GM18508 (cell line): ENCODE results near the gene DCLK1.

Experiments
- ATAC-seq: cut with Tn5 transposase; IDR thresholded peaks from one replicate; pipeline ENCODE4 v1.9.1; 2021; ENCODE audit warnings: moderate number of reproducible peaks; ENCODE audit not compliant: insufficient read depth, unreplicated experiment

The DCLK1 gene

DNA sequence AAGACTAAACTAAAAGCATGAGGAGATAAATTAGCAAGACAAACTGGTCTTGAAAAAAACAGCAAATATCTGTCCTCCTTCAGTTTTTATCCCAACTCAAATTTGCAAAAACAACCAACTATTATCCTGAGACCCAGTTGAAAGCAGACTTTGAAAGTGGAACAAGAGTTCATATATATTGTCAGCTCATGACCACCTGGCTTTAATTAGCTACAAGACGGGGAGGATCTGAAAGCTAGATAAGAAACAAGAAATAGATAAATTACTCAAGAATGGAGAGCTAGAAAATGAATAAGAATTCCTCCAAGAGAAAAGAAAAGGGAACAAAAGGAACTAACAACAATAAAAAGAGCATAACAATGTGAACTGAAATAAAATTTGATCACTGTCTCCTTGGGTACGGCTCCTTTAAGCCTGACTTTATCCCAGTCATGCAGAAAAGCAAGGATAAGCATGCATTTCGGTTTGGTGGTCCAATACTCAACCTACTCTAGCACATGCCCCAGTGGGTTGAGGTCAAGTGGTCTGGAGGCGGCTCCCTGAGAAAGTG, 246.9 kb downstream of the DCLK1 start:
- no peak for ATAC-seq

DNA sequence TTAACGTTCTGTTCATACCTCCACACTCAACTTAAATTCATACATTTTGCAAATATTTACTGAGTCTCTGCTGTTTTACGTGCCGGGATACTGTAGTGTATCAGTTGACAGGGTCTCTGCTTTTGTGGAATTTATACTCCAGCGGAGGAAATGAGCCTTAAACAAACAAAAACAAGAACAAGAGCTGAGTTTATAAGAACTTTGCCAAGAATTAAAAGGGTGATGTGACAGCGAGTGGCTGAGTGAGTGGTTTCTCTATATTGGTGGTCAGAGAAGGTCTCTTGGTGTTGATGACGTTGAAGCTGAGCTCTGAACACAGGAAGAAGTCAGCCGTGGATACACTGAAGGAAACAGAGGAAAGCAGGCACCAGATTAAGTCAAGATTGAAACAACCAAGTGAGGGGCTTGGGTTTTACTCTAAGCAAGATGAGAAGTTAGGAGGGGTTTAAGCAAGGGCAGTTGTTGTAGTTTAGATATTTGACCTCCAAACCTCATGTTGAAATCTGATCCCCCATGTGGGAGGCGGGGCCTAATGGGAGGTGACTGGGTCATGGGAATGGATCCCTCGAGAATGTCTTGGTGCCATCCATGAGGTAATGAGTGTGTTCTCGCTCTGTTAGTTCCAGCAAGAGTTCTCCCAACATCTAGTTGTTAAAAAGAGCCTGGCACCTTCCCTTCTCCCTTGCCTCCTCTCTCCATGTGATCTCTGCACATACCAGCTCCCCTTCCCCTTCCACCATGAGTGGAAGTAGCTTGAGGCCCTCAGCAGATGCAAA, 248.3 kb downstream of the DCLK1 start:
- ATAC-seq: no peak

DNA sequence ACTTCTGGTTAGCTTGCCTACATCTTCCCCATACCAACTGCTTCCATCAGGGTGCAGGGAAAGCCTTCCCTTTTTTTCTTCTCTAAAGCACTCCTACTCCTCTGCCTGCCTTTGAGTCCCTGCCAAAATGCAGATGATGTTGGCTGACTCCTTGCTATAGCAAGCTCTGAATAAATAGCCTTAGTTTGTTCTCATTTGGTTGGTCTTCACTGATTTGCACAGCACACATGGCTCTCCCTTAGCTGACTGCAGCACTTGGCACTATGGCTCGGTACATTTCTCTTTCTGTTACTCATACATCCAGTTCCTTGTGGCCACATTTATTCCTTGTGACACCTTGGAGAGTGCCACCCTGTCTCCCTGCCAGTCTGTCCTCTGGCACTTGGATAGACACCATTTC, 249.8 kb downstream of the DCLK1 start:
- no peak for ATAC-seq

DNA sequence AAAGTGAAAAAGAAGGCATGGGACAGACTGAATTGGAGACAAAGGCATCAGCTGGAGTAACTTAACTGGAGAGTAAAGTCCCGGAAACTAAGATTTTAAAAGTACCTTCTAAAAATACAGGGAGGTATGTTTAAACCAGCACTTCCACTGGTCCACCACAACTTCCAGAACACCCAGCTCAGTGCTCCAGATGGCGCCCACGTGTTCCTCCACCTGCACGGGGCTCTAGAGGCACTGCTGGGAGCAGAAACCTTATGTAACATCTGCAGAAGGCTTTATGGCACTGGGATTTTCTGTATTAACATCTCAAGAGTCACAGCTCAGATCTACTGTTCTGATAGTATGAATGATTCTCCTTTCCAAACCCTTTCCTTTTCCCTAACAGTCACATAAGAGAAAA, 252.1 kb downstream of the DCLK1 start:
- ATAC-seq: no peak

DNA sequence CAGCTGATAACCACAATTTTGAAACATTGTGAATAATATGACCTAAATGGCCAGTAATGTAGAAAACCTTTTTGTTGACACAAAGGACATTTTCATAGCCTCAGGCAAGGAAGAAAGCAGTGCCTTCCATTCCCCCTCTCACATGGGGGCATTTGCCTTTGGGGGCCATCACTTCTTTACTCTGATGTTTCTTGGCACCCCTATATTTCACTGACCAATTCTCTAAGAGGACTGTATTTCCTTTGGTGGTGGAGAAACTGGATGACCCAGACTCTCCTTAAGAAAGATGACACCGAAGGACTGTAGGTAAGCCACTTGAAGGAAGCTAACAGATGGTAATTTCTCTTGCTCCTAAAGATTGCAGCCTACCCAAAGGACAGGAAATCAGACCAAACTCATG, 254.6 kb downstream of the DCLK1 start:
- no peak for ATAC-seq

DNA sequence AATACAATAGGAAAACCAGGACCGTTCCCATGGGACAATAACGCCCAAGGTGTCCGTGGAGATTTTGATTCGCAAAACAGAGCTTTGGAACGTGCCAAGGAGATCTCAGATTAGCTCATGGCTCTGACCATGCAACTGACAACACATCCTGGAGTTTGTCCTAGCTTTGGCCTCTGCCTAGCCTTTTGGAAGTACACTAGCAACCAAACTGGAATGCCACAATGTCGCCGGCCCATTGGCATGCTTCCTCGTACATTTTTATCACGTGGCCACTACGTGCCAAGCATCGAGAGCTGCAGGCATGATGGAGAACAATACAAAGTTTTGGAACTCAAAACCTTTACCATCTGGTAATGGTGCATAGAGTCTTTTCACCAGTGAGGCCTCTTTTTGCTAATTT, 256.5 kb downstream of the DCLK1 start:
- ATAC-seq: no peak

DNA sequence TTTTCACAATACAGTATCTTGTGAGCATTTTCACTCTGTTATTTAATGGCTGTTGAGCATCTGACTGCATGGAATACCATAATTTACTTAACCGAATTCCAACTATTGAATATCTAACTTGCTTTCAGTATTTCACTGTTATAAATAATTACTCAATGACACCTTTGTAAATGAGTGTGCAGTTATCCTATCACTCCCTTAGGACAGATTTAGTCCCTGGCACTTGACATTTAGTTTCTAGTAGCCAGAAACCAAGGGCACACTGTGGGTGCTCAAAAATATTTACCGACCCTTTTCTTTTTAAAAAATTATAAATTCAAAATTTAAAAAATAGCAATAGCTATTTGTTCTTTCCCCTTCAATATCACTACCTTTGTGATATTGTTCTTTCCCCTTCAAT, 258.8 kb downstream of the DCLK1 start:
- no peak for ATAC-seq

DNA sequence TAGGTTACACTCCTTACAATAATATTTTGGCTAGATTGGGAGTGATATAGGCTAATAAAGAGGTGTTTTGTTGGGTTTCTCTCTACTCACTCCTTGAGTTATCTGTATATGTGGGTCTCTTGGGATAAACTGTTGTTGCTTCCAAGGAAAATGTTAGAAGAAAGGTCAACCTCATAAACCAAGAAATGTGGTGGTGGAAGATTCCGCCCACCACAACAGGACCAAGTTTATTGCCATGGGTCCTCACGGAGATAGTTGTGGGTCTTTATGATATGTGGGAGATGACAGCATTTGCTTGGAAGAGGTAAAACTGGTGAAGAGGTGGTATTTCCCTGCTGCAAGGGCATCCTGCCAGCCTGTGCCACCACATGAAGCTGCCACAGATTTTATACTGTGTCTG, 259.6 kb downstream of the DCLK1 start:
- no peak for ATAC-seq

DNA sequence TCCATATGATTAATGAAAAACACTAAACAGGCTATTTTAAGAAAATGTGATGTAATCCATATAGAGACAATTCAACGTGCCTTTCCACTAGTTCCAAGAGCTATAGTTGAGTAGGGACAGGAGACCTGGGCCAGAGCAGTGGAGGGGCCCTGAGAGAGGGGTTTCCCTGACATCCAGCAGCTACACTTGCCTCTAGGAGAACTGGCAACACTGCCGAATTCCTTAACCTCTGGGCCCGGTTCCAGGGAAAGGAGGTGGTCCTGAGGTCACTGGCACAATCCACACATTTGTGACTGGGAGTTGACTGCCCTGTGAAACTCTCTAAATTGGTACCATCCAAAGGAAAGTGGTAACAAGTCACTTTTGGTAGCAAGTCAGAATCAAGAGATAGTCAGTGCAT, 264.4 kb downstream of the DCLK1 start:
- ATAC-seq: no peak

DNA sequence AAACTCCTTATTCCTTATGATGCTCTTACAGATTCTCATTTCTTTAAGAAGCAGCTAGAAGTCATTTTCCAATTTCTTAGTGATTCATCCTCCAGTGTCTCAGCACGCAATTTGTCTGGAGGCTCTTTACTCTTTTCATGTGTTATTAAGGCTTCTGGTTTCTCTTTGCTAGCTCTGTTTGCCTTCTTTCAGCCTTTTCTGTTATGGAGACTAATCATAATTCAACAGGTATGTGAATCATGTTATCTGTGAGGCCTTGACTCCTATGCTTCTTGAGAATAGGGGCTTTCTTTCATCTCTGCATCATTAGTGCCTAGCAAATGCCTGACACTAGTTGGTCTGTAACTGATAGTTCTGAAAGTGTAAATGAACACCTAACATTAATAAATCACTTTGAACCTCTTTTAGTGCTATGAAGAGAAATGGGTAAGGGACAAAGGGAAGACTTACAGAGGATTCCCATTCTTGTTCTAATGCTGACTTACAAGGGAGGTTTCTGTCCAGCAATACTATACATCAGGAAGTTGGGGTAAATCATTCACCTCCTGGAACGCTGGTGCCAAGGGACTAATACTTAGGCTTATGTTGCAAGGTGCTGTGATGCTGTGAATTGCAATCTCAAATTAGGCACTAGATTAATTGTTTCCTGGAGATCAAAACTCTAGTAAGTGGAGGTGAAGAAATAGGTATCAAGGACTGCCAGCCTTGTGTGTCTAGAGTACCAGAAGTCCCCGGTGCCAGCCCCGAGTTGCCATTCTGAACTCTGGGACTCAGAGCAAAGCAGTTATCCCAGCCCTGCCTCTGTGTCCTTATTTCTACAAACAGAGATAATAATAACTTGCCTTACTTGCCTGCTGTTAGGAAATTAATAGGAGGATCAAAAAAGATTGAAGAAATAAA, 265.6 kb downstream of the DCLK1 start:
- no peak for ATAC-seq

DNA sequence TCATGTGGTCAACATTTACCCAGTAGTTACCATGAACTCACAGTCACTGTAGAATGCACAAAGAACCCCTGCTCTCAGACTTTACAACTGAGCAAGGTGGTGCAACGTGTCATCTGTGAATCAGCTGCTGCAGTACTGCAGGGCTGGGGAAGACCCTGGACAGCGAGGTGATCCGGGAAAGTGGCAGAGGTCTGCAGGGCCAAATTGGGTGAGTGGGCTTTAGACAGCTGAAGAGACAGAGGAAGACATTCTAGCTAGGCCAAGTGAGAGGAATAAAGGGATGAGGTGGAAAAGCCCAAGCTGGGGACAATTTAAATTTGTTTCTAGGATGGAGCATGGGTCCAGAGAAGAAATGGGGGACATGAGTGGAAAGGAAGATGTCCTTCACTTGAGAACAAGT, 270.5 kb downstream of the DCLK1 start:
- ATAC-seq: no peak

DNA sequence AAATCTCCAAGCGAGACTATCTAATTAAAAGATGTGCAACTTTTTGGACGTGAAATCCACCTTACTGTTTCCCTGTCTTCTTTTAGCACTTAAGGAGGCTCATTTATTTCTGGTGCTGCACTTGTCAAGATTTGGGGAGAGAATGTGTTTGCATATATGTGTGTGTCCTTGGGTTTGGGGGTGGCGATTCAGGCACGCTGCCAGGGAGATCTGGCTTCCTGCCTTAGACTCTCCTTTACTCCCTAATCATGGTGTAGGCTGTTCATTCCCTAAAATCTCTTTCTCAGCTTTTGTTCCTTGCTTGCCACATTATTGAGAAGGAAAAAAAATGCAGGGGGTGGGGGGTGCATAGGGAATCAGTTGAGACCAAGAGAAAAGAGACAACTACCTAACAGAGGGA, 271.2 kb downstream of the DCLK1 start:
- no peak for ATAC-seq

DNA sequence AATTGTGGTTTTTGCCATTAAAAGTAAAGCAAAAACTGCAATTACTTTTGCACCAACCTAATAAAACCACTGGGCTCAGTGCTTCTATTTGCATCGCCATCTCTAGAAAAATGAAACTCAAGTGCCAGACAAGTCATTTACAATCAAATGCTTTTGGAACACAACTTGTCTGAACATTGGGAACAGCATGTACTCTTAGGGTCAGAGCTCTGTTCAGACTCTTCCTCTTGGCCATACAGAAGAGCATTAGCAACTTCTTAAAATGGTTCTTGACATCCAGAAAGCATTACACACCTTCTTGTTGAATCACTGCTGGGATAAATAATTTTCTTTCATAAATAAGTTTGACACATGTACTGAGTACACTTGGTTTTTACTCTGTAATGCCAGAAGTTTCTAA, 272.5 kb downstream of the DCLK1 start:
- no peak for ATAC-seq

DNA sequence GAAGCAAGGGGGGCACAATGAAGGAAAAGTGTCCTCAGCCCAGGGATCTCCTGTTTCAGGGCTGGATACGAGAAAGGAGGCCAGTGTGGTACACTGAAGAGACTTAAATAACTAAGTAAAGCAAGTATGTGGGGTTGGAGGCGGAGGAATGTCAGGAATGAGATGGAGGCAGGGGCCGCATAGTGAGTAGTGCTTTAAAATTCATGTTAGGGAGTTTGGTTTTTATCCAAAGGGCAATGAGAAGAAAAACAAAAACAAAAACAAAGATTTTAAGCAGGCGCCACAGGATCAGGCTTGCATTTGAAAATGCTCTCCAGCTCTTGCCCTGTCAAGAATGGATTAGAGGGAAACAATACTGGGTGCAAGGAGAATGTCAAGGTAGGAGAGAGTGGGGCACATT, 273.4 kb downstream of the DCLK1 start:
- no peak for ATAC-seq

DNA sequence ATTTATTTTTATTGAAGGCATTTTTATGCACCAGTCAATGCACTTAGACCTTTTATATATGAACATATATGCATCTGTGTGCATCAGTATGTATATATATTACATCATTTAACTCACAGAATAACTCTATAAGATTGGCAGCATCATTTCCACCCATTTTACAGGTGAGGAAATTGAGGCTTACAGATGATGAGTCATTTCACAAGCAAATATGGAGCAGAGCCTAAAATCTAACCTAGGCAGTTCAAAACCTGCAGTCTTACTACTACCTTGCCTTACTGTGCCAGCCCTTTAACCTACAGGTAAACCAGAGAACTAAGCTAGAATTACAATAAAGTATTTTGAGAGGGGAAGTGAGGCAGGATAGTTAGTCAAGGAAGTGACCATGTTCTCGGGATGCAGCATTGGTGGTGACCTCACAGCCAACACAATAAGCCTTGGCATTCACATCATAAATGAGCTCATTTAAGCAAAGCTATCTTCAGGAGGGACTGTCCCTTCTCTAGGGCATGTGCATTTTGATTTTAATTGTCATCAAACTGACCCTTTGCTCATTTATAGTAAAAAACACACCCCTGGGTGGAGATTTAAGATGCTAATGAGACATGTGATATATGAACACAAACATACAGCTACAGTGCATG, 274.3 kb downstream of the DCLK1 start:
- no peak for ATAC-seq

DNA sequence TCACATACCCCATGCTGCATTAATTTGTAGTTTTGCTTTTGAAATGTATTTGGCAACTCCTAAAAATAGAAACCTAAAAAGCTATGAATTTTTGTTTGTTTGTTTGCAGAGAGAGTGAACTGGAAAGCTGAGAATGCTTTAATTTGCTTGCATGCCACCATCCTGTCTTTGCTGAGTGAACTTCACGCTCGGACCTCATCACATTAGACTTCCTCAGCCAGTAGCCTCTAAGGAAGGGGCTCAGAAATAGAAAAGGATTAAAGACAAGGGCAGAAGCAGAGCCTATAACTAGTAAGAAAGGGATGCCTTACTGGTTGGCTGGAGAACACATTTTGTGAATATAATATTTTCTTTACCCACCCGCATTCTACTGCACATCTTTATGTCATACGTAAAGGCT, 275.1 kb downstream of the DCLK1 start:
- no peak for ATAC-seq

DNA sequence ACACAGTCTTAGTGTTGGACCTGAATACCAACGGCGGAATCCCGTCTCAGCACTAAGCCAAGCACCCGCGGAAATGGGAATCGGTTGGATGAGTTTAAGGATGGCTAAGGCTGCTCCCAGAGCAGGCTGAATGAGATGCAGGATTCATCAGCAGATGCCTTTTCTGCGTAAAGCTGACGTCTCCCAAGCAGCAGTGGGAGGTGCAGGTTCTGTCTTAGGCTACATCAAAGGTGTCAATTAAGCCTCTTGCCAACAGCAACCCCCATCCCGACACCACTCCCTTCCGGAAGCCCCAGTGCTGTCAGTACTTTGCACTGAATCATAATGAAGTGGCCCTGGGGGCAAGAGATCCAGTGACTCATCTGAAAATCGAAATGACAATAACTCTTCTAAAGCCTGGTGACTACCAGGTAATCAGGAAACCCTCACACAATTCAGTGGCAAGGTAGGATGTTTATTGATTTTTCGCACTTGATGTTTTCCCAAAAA, 275.6 kb downstream of the DCLK1 start:
- ATAC-seq: no peak

DNA sequence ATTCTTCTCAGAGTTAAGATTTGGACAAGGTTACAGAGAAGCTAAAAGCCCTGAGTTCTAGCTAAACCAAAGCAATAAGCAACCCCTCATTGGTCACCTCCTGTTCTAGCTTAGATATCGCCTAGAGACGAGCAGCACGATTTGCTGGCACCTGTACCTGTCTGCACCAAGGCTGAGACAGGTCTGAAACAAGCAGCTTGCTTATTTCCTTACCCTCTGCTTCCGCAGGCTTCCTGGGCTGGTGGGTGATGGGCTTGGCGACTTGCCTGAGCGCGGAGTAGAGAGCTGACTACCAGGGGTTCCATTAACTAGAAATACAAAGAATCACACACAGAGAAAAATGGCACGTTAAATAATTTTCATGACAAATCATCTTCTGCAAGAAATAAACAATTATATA, 276.9 kb downstream of the DCLK1 start:
- ATAC-seq: no peak

DNA sequence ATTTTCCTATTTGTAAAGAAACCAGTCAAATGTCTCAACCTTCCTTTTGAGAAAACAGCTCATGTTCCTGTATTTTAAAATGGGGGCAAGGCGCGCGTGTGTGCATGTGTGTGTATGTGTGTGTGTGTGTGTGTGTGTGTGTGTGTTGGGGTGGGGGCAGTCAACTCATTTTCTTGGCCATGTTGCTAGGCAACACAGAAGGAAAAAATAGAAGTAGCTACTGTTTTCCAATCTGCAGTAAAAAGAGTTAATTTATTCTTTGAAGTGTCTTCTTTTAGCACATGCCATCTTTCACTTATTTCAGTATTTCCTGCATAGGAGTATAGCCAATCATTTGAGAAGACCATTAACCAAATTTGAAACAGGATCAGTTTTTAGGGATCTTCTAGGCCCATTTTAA, 279.3 kb downstream of the DCLK1 start:
- ATAC-seq: no peak

DNA sequence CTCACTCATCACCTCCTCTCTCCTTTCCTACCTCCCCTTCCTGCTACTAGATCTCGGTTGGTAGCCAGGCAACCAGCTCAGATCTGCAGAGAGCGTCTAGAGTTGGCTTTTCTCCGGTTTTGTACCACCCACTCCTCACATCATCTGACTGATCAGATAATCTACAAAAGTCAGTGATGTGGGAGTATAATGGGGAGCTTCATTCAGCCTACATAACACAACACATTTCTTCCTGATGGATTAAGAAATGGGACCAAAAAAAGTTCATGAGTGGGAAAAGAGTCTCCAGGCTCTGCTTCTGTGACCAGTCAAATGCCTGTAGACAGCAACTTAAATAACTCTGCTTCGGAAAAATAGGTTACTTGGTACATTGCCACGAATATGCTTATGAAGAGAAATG, 279.8 kb downstream of the DCLK1 start:
- no peak for ATAC-seq

DNA sequence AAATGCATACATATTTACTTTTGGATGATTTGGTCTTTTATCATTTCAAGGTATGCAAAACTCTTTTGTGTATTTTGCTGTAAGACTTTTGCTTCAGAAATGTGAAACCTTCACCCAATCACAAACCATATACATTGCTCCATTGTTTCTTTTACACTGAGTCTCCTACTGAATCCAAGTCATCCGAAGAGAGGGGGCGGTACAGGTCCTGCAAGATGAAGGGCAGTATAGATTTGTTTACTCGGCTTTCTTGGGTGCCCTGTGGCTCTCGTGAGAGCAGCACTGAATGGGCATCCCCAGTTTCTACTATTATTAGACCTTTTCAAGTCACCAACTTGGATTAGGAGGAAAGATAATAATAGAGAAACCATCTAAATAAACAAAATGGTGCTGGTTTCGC, 280.6 kb downstream of the DCLK1 start:
- ATAC-seq: no peak
